GM23338 (cell line): ENCODE data around the gene DLGAP5. TPM values are rescaled to one million over a fixed set of nuclear protein-coding genes. Genes with fewer than 3 reads are reported as not detected.

Experiments used
- ATAC-seq: fragments of 200-7000 bp; cut with Tn5 transposase; 3 replicates; pipeline ENCODE4 v1.9.1; 2020
- DNase-seq: peaks from one replicate; pipeline ENCODE4 v3.0.0-alpha.2; 2015; ENCODE audit warnings: low spot score
- H2AFZ ChIP-seq: fragments of 200-600 bp; sonication (generic); 2 replicates; pipeline ENCODE4 v1.8.0; 2016; ENCODE audit warnings: antibody characterized with exemption, mild to moderate bottlenecking, moderate library complexity
- H3F3A ChIP-seq: fragments of 200-600 bp; sonication (generic); replicated peaks from 2 replicates; pipeline ENCODE4 v1.8.0; 2017; ENCODE audit warnings: antibody characterized with exemption, mixed run types, low read depth
- H3K27ac ChIP-seq: fragments of 200-600 bp; sonication (generic); 2 replicates; pipeline ENCODE4 v1.6.1; 2016; ENCODE audit warnings: low read depth
- H3K27me3 ChIP-seq: fragments of 200-600 bp; sonication (generic); 2 replicates; pipeline ENCODE4 v1.8.0; 2016; ENCODE audit warnings: mild to moderate bottlenecking, mixed run types, moderate library complexity; ENCODE audit not compliant: insufficient read depth
- H3K36me3 ChIP-seq: fragments of 200-600 bp; sonication (generic); 2 replicates; pipeline ENCODE4 v1.8.0; 2016; ENCODE audit warnings: mild to moderate bottlenecking; ENCODE audit not compliant: insufficient read depth
- H3K4me1 ChIP-seq: fragments of 200-600 bp; sonication (generic); 2 replicates; pipeline ENCODE4 v1.8.0; 2016; ENCODE audit warnings: mild to moderate bottlenecking, moderate library complexity; ENCODE audit not compliant: insufficient read depth
- H3K4me2 ChIP-seq: fragments of 200-600 bp; sonication (generic); 2 replicates; pipeline ENCODE4 v1.7.1; 2017; ENCODE audit warnings: mixed run types
- H3K4me3 ChIP-seq: fragments of 200-600 bp; sonication (generic); 2 replicates; pipeline ENCODE4 v1.6.1; 2016; ENCODE audit warnings: mixed run types
- H3K79me2 ChIP-seq: fragments of 200-600 bp; sonication (generic); replicated peaks from 2 replicates; pipeline ENCODE4 v1.8.0; 2017; ENCODE audit warnings: mild to moderate bottlenecking; ENCODE audit not compliant: insufficient read depth
- H3K9me2 ChIP-seq: fragments of 200-600 bp; sonication (generic); 2 replicates; pipeline ENCODE4 v1.8.0; 2017; ENCODE audit not compliant: insufficient read depth
- H4K20me1 ChIP-seq: fragments of 200-600 bp; sonication (generic); replicated peaks from 2 replicates; pipeline ENCODE4 v1.8.0; 2017; ENCODE audit warnings: mild to moderate bottlenecking; ENCODE audit not compliant: insufficient read depth
- H3K27ac Mint-ChIP-seq: 2 replicates; pipeline ENCODE4 v1.8.0; 2020; ENCODE audit warnings: inconsistent platforms, mild to moderate bottlenecking, moderate library complexity, mixed read lengths
- H3K27me3 Mint-ChIP-seq: 3 replicates; pipeline ENCODE4 v1.8.0; 2022; ENCODE audit warnings: low read depth, mild to moderate bottlenecking, moderate library complexity, mixed read lengths, inconsistent platforms; ENCODE audit not compliant: insufficient read depth, poor library complexity
- H3K36me3 Mint-ChIP-seq: 3 replicates; pipeline ENCODE4 v1.8.0; 2021; ENCODE audit warnings: low read depth, mild to moderate bottlenecking, inconsistent platforms, moderate library complexity, mixed read lengths
- H3K4me1 Mint-ChIP-seq: 3 replicates; pipeline ENCODE4 v1.8.0; 2020; ENCODE audit warnings: mild to moderate bottlenecking, inconsistent platforms, mixed read lengths
- H3K4me3 Mint-ChIP-seq: 3 replicates; pipeline ENCODE4 v1.8.0; 2021; ENCODE audit warnings: moderate library complexity, mild to moderate bottlenecking, inconsistent platforms, mixed read lengths
- H3K9me3 Mint-ChIP-seq: 3 replicates; pipeline ENCODE4 v1.8.0; 2020; ENCODE audit warnings: moderate library complexity, mild to moderate bottlenecking, inconsistent platforms, mixed read lengths
- CTCF ChIP-seq, 2 experiments: fragments of 200-600 bp in 1 of 2; sonication (generic) in 1 of 2; conservative IDR thresholded peaks; 2 replicates each; pipeline versions ENCODE4 v1.5.1 to v1.6.1; 2016 to 2017; ENCODE audit warnings: antibody characterized with exemption in 2 of 2, low read depth in 2 of 2, mild to moderate bottlenecking in 2 of 2, moderate library complexity in 1 of 2
- EZH2 ChIP-seq: fragments of 200-600 bp; sonication (generic); IDR thresholded peaks from one replicate; pipeline ENCODE4 v1.8.0; 2017; ENCODE audit warnings: antibody characterized with exemption, mild to moderate bottlenecking, low read depth; ENCODE audit not compliant: unreplicated experiment
- EZH2phosphoT487 ChIP-seq: fragments of 200-600 bp; sonication (generic); IDR thresholded peaks from one replicate; pipeline ENCODE4 v1.8.1; 2018; ENCODE audit warnings: antibody characterized with exemption; ENCODE audit not compliant: unreplicated experiment
- JUNB ChIP-seq: IDR thresholded peaks from one replicate; pipeline ENCODE4 v1.6.1; 2016; ENCODE audit warnings: antibody characterized with exemption; ENCODE audit not compliant: unreplicated experiment
- STAT1 ChIP-seq: IDR thresholded peaks from one replicate; pipeline ENCODE4 v1.6.1; 2016; ENCODE audit warnings: antibody characterized with exemption; ENCODE audit not compliant: unreplicated experiment
- ZNF114 ChIP-seq: fragments of 250-450 bp; sonication (Bioruptor Pico); IDR thresholded peaks from 2 replicates; pipeline ENCODE4 v1.5.0; 2020; ENCODE audit warnings: mild to moderate bottlenecking, moderate library complexity
- ZNF331 ChIP-seq: fragments of 250-450 bp; sonication (Bioruptor Pico); IDR thresholded peaks from 2 replicates; pipeline ENCODE4 v1.5.0; 2020; ENCODE audit warnings: low read depth, mild to moderate bottlenecking, moderate library complexity
- polyA plus RNA-seq: library from polyadenylated mRNA; unstranded; fragments of >200 nt; fragmentation: Nextera tagmentation; extraction: Ambion mirVana; gene quantifications from 2 replicates; pipeline ENCODE4 v1.2.1, GENCODE V29; 2016
- total RNA-seq: library from RNA; depleted of rRNA; stranded (reverse); fragments of >200 nt; shearing (Covaris generic); gene quantifications from 2 replicates; pipeline ENCODE4 v1.2.3, GENCODE V29; 2014
- TF ChIP-seq, protein P1 (sequence below): fragments of 250-450 bp; sonication (Bioruptor Pico); IDR thresholded peaks from 2 replicates; pipeline ENCODE4 v1.5.0; 2020; ENCODE audit warnings: mild to moderate bottlenecking, moderate library complexity

Gene DLGAP5
- total and polyA plus RNA-seq, 2 experiments from 2014 or later: 110 to 117 TPM

GRCh38 chr14:55125403-55125802, 66.0 kb downstream of the DLGAP5 start:
- Histone ChIP-seq H3F3A (no peaks in the 10 kb centered on the region), H3K4me3 (no peak overlapping the region), H3K4me2 (no peak overlapping the region), H2AFZ (no peak overlapping the region), H4K20me1 (0 out of 2 replicates have a peak, but pooled peaks cover 3% of the 10 kb centered on the region), H3K27me3 (peaks cover 39% of the 10 kb centered on the region), H3K4me1 (0 out of 2 replicates have a peak, but pooled peaks cover 2% of the 10 kb centered on the region), H3K36me3 (no peaks in the 10 kb centered on the region), H3K79me2 (no peaks in the 10 kb centered on the region), H3K27ac (no peak overlapping the region), H3K9me2 (no peaks in the 10 kb centered on the region)
- H3K36me3 Mint-ChIP-seq: no peaks in the 10 kb centered on the region
- H3K4me3 Mint-ChIP-seq: no peak overlapping the region
- H3K9me3 Mint-ChIP-seq: no peaks in the 10 kb centered on the region
- H3K27me3 Mint-ChIP-seq: peaks cover 21% of the 10 kb centered on the region
- TF ChIP-seq EZH2 (no peak), STAT1 (no peak), JUNB (no peak)
- no peak for DNase-seq
- ATAC-seq: no peak
- H3K27ac Mint-ChIP-seq: no peak overlapping the region
- peaks cover 9% of the 10 kb centered on the region for H3K4me1 Mint-ChIP-seq

- Histone ChIP-seq H2AFZ (no peak overlapping the region), H3K4me3 (no peak overlapping the region), H3K4me1 (0 out of 2 replicates have a peak, but pooled peaks cover 1% of the 10 kb centered on the region), H3K79me2 (no peaks in the 10 kb centered on the region), H3F3A (no peaks in the 10 kb centered on the region), H3K36me3 (no peaks in the 10 kb centered on the region), H3K9me2 (no peaks in the 10 kb centered on the region), H3K27ac (no peak overlapping the region), H3K4me2 (no peak overlapping the region), H3K27me3 (peaks cover 34% of the 10 kb centered on the region), H4K20me1 (0 out of 2 replicates have a peak, but pooled peaks cover 3% of the 10 kb centered on the region)
- TF ChIP-seq ZNF114 (no peak), EZH2phosphoT487 (no peak), CTCF (conservative IDR thresholded peaks at IDR 0.05; ENCODE audit: low read depth in 2 of 2) (no peak), ZNF331 (CRISPR knock-in tag) (no peak)
- TF ChIP-seq, protein P1, sequence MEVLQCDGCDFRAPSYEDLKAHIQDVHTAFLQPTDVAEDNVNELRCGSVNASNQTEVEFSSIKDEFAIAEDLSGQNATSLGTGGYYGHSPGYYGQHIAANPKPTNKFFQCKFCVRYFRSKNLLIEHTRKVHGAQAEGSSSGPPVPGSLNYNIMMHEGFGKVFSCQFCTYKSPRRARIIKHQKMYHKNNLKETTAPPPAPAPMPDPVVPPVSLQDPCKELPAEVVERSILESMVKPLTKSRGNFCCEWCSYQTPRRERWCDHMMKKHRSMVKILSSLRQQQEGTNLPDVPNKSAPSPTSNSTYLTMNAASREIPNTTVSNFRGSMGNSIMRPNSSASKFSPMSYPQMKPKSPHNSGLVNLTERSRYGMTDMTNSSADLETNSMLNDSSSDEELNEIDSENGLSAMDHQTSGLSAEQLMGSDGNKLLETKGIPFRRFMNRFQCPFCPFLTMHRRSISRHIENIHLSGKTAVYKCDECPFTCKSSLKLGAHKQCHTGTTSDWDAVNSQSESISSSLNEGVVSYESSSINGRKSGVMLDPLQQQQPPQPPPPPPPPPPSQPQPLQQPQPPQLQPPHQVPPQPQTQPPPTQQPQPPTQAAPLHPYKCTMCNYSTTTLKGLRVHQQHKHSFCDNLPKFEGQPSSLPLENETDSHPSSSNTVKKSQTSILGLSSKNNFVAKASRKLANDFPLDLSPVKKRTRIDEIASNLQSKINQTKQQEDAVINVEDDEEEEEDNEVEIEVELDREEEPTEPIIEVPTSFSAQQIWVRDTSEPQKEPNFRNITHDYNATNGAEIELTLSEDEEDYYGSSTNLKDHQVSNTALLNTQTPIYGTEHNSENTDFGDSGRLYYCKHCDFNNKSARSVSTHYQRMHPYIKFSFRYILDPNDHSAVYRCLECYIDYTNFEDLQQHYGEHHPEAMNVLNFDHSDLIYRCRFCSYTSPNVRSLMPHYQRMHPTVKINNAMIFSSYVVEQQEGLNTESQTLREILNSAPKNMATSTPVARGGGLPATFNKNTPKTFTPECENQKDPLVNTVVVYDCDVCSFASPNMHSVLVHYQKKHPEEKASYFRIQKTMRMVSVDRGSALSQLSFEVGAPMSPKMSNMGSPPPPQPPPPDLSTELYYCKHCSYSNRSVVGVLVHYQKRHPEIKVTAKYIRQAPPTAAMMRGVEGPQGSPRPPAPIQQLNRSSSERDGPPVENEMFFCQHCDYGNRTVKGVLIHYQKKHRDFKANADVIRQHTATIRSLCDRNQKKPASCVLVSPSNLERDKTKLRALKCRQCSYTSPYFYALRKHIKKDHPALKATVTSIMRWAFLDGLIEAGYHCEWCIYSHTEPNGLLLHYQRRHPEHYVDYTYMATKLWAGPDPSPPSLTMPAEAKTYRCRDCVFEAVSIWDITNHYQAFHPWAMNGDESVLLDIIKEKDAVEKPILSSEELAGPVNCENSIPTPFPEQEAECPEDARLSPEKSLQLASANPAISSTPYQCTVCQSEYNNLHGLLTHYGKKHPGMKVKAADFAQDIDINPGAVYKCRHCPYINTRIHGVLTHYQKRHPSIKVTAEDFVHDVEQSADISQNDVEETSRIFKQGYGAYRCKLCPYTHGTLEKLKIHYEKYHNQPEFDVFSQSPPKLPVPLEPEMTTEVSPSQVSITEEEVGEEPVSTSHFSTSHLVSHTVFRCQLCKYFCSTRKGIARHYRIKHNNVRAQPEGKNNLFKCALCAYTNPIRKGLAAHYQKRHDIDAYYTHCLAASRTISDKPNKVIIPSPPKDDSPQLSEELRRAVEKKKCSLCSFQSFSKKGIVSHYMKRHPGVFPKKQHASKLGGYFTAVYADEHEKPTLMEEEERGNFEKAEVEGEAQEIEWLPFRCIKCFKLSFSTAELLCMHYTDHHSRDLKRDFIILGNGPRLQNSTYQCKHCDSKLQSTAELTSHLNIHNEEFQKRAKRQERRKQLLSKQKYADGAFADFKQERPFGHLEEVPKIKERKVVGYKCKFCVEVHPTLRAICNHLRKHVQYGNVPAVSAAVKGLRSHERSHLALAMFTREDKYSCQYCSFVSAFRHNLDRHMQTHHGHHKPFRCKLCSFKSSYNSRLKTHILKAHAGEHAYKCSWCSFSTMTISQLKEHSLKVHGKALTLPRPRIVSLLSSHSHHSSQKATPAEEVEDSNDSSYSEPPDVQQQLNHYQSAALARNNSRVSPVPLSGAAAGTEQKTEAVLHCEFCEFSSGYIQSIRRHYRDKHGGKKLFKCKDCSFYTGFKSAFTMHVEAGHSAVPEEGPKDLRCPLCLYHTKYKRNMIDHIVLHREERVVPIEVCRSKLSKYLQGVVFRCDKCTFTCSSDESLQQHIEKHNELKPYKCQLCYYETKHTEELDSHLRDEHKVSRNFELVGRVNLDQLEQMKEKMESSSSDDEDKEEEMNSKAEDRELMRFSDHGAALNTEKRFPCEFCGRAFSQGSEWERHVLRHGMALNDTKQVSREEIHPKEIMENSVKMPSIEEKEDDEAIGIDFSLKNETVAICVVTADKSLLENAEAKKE (CRISPR knock-in tag): no peak
- ATAC-seq (no peak), DNase-seq (no peak)
- Mint-ChIP-seq H3K27ac (no peak overlapping the region), H3K9me3 (no peaks in the 10 kb centered on the region), H3K27me3 (peaks cover 15% of the 10 kb centered on the region), H3K4me1 (peaks cover 5% of the 10 kb centered on the region; the same call in 2 of the 3 replicates), H3K36me3 (no peaks in the 10 kb centered on the region), H3K4me3 (no peak overlapping the region)
Observed at GRCh38 chr14:55124774-55125386, 66.5 kb downstream of the DLGAP5 start.
